HG03066 (cell line): ENCODE measurements around the gene GYPC.
"Not testable (repeated sequence)": the region's sequence is repeated elsewhere in the genome, so short reads cannot be mapped to it uniquely, and the experiment has no call there.

Experiments used
- ATAC-seq: cut with Tn5 transposase; IDR thresholded peaks from one replicate; pipeline ENCODE4 v1.9.1; 2021; ENCODE audit warnings: low read depth; ENCODE audit not compliant: unreplicated experiment

Gene GYPC, protein sequence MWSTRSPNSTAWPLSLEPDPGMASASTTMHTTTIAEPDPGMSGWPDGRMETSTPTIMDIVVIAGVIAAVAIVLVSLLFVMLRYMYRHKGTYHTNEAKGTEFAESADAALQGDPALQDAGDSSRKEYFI

DNA sequence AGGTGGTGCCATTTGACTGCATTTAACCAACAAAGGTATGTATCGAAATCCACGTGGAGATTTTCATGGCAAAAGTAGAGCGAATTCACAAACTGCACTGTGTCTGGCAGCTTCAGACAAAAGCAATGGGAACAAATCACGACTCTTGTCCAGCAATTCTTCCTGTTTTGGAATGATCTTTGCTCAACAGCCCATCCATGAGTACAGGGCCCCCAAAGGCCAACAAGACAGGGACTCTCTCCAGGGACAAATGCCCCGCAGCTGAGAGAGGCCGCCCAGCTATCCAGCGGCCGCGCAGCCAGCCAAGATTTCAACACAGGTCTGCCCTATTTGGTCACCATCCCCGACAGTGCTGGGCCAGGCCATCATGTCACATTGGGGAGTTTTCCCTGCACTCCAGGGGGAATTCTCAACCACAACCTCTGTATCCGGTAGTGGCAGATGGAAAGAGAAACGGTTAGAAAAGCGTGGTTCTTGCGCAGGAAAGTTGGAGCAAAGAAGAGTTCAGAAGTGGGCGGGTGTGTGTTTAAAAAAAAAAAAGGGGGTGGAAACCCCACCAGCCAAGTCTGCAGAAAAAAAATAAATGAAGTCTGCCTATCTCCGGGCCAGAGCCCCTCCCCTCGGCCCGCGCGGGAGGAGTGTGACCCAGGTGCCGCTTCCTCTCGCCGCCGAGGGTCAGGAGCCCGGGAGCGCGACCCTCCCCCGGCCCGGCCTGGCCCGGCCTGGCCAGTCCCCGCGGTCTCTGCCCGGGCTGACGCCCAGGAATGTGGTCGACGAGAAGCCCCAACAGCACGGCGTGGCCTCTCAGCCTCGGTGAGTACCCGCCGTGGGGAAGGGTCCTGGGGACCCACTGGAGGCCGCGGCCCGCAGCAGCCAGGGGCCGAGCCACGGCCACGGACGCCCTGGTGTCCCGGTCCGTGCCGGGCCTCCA lies at the start of gene GYPC:
Gene GYPC, plus strand, starts transcription at position 659 of the 931 bp plus-strand sequence. Its CDS starts 106 bp downstream, at position 765.
- ATAC-seq: peak; percentile 31

DNA sequence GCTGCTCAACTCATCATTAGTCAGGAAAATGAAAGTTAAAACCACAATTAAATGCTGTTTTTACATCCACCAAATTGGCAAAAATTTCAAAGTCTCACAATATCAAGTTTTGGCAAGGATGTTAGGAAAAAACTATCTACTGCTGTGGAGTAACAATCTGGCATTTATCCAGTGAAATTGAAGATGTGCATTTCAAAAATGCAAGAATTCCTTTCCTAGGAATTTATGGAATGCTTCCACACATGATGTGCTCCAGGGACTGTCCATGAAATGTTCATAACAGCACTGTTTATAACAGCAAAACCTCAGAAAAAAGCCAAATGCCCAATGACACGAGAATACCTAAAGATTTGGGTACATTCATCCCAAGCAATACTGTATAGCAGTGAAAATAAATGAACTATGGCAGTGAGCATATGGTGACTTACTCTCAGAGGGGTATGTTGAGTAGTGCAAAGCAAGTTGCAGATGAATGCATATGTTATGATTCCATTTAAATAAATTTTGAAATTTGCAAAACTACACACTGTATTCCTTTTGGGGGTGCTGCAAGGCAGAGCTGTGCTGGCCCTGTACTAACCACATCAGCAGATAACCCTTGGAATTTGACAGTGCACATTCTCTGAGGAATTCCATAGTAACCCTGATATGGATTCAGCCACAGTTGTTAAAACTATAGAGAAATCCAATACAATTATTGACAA lies 41.3 kb upstream of the GYPC start:
- ATAC-seq: no peak

DNA sequence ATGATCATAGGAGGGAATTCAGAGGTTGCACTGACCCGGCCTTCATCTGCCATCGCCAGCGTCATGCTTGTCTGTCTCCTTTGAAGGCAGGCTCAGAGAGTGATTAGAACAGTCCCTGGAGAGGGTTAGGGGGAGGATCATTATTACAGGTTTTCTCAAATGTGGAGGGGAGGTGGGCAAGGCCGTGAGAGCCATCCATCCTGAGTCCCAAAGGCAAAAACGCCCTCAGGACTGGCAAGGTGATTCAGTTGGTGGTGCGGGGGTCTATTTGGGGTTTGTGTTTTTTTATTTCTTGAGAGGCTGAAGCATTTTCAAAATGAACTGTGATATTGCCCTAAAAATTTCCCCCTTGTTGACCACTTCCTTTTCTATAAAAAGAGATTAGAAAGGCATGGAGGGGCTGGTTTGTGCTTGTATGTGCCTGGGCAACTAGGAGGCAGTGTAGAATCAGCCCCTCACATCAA lies 39.3 kb upstream of the GYPC start:
- ATAC-seq: no peak

DNA sequence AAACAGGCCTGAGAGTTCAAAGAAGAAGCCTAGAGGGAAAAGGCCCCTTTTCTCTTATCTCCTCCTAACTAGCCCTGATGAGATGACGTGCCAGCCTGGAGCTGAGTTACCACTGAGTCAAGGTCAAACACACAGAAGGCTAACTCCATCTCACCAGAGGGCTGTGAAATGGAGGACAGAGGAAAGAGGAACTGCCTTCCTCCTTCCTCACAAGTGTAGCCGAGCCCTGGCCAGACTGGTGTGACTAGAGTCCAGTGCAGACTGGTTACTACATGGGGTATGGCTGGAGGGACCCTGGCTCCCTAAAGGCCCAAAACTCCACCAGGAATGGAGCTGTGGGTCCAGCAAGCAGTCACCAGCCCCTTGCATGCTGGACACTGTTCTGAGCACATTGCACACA lies 35.7 kb upstream of the GYPC start:
- no peak for ATAC-seq

DNA sequence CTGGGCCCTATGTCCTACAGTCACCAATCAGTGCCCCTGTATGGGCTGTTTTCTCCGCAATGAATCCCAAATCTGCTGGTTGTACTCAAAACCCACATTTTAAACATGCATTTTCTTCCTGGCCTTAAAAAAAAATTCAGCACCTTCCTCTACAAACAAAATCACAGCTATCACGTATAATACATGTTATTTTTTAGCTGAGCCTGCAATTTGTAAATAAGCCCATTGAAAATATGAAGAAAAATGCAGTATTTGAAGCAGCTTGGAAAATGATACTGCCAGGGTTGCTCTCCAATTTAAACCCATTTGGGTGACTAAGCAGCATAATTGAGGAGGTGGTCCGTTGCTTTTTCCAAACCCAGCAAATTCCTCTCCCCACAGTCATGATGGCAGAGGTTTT lies 33.0 kb upstream of the GYPC start:
- ATAC-seq: no peak

DNA sequence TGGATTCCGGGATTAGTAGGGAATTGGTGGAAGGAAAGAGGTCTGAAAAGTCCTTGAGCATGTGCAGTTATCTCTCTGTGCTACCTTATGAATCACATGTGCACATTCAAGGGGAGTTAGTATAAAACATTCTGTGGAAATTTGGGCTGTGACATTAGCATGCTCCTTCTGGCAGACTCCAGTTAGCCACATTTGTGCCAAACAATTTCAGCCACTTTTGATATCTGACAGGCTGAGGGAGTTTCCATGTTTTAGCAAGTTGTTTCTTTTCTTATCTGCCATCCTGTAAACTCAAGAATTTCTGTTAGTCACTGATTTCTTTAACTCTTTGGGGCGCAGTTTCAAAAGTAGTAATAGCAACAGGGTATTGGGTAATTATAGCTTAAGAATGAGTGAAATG lies 28.3 kb upstream of the GYPC start:
- no peak for ATAC-seq

DNA sequence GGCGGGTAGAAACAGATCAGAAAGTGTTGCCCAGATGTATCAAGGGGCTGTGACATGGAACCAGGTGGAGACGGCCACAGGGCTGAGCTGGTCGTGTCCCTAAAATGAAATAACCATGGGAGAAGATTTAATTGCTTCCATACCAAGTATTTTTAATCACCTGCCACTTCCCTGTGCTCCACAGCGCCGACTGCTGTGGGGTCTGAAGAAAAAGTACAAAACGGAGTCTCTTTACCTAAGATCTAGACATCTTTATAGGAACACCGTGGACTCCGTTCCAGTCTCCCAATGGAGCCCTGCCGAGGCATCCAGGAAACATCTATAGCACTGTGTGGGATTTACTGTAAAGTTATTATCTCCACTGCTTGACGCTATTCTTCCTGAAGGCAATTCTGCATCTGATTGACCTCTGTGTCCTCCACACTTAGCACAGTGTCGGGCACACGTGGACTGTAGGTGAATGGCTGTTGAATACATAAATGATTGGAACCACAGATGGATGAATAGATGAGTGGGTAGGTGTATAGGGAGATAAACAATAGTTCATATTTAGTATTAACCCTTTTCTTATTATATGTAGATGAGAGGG lies 21.6 kb upstream of the GYPC start:
- ATAC-seq: no peak

DNA sequence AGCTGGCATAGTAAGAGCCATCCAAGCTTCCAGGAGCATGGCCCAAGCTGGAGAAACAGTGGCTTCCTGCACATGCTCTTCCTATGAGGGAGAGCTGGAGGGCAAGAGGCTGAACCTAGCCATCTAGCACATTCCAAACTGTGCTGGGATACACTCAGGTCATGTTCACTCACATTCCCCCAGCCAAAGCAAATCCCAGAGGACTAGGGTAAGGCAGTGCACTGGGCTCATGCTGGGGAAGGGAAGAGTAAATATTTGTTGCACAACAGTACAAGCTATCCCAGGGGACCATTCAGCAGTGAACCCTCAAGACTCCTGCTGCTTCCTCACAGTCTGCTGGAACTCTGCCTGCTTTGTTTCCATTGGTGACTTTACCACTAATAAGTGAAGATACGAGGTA lies 20.7 kb upstream of the GYPC start:
- ATAC-seq: no peak

DNA sequence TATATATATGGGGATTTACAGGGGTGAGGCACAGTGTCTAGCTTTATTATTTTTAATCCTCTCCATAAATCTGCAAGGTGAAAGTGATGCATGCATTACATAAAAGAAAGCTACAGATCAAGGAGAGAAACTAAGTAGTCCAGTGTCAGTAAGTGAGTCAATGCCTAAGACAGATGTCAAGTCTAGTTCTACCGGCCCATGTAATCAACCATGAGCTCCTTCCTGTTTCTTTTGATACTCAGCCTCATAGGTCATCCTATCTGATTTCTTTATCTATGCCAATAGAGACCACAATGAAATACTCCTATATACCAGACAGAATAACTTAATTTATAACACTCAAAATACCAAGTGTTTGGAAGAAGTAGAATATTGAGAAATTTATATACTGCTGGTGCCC lies 20.2 kb upstream of the GYPC start:
- ATAC-seq: no peak

DNA sequence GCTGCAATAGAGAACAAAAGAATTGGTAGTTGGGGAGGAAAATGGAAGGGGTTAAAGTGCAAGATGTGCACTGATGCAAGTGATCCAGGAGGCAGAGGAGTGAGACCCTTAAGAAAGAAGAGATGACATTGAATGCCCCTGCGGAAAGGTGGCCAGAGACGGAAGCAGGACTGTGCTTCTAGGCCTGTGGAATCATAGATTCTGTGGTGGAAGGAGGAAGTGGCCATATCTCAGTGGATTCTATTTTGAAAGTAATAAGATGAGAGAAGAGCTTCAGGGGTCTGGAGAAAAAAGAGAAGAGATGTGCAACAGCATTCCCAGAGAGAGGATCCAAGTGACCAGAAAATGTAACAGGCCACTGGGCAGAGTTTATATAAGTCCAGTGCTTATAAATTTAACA lies 18.6 kb upstream of the GYPC start:
- no peak for ATAC-seq

DNA sequence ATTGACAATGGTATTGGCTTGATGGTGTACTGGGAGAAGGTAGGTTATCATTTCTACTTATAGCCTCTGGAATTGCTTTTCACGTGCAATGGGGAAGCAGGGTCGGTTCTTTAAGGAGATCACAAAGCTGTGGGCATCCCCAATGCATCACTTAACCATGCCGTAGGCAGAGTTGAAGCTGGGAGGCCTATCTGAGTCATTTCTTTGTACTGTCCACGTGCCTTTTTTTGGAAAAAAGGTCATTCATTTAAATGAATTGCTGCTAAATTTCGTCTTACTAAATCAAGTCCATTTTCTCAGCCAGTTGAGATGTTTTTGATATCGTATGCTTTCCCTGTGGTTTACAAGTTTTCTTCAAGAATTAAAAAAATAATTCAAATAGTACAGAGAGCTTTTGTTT lies 17.2 kb upstream of the GYPC start:
- no peak for ATAC-seq

DNA sequence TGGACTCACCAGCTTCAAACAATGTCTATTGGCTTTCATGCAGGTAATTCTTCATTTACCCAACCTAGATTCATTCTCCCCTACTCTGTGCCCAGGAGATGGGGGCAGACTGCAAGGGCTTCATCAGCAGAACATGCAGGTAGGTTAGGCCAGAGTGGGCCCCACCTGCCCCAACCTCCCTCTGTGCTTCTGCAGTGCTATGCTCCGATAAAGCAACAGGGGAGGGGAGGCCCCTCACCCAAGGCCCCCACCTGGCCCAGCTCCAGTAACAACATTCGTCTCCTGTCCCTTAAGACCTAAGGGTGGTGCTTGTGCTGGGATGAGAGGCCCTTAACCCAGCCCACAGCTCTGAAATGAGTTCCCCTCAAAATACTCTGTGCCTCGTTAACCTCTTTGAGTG lies 16.7 kb upstream of the GYPC start:
- ATAC-seq: no peak

DNA sequence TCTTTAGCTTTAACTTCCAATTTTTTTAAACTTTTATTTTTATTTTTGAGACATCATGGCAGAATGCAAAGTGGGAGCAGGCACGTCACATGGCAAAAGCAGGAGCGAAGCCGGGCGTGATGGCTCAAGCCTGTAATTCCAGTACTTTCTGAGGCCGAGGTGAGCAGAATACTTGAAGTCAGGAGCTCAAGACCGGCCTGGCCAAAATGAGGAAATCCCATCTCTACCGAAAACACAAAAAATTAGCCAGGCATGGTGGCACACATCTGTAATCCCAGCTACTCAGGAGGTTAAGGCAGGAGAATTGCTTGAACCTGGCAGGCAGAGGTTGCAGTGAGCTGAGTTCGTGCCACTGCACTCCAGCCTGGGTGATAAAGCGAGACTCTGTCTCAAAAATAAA lies 14.7 kb upstream of the GYPC start:
- not testable (repeated sequence) for ATAC-seq

DNA sequence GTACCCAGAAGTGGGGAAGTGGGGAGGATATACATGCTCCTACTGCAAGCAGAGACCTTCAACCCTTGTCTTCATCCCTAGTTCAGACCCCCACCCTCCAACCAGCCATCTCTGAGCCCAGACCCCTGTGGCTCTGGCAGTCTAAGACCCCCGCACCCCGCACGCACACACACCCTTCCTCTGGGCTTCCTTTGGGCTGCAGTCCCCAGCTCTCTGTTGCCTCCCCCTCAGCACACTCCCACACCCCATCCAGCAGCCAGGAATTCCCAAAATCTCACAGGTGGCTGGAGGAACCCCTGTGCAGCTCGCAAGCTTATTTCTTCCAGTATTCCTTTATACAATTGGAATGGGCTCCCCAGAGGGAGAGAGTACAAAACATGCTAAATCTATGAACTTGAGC lies 13.9 kb upstream of the GYPC start:
- ATAC-seq: no peak

DNA sequence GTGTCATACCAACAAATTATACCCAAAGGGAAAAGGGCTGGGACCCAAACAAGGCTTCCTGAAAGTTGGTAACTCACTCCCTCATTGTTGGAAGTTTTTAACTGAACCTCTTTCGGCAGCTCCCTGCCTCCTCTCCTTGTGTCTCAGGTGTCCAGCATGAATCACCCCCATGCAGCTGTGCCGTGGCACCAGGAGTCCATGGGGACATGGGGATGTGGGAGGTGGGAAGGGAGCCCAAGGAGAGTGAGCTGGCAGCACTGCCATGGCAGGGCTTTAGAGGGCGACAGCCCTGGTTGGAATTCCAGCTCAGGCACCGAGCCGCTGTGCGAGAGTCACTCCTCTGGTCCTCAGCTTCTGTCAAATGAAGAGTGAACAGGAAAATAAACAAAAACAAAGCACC lies 12.5 kb upstream of the GYPC start:
- ATAC-seq: no peak

DNA sequence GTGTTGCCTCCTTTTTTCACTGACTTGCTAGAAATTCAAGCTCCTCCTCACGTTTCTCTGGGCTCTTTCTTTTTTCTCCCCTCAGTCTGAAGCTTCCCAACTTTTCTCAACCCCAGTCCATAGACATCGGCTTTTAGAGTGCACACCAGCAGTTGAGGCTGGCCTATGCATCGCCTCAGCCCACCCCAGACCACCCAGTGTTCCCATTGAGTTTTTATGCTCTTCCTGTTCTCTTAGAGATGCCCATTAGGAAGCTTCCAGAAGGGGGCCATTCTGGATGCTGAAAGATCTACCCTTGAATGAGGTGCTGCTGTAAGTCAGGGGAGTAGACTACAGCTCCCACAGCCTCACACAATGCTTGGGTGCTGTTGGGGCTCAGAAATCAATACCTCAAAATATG lies 12.0 kb upstream of the GYPC start:
- no peak for ATAC-seq

DNA sequence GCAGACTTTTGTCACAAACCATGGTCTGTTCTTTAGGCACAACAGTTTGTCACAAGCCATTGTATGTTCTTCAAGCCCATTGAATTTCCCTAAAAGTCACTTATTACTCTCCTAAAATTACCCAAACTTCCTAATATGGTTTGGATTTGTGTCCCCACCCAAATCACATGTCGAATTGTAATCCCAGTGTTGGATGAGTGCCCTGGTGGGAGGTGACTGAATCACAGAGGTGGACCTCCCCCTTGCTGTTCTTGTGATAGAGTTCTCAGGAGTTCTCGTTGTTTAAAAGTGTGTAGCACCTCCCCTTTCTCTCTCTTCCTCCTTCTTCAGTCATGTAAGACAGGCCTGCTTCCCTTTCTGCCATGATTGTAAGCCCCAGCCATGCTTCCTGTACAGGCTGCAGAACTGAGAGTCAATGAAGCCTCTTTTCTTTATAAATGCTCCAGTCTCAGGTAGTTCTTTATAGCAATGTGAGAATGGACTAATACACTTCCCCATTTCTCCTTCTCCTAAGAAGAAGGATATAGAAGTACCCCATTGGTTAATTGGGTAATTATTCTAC lies 11.2 kb upstream of the GYPC start:
- ATAC-seq: peak; percentile 88

DNA sequence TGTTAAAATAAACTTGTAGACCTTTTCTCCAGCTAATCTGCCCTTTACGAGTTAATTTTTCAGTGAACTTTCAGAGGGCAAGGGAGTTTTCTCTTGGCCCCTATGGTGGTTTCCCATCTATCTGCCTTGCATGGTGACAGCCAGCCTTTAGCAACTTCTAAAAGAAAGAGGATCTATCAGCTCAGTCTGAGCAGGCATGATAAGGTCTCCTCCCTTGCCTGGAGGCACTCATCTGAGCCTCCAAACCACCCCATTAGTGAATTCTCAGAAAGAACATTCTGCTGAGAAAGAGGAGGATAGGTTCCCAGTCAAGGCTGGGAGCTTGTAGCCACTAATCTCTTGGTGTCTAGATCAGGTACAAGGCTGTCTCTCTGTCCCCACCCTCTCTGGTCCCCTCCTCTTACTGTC lies 10.7 kb upstream of the GYPC start:
- peak; percentile 22 for ATAC-seq

DNA sequence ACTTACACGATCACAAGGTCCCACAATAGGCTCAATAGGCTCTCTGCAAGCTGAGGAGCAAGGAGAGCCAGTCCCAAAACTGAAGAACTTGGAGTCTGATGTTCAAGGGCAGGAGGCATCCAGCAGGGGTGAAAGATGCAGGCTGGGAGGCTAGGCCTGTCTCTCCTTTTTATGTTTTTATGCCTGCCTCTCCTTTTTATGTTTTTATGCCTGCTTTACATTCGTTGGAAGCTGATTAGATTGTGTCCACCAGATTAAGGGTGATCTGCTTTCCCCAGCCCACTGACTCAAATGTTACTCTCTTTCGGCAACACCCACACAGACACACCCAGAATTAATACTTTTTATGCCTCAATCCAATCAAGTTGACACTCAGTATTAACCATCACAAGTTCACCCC lies 9.9 kb upstream of the GYPC start:
- ATAC-seq: no peak

DNA sequence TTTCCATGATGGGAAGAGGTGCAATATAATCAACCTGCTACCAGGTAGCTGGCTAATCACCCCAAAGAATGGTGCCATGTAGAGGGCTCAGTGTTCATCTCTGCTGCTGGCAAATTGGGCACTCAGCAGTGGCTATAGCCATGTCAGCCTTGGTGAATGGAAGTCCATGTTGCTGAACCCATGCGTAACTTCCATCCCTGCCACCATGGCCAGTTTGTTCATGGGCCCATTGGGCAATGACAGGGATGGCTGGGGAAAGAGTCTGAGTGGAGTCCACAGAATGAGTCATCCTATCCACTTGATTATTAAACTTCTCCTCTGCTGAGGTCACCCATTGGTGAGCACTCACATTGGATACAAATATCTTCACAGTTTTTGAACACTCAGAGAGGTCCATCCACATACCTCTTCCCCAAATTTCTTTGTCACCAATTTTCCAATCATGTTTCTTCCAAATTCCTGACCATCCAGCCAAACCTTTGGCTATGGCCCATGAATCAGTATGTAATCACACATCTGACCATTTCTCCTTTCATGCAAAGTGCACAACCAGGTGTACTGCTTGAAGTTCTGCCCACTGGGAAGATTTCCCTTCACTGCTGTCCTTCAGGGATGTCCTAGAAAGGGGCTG lies 8.1 kb upstream of the GYPC start:
- ATAC-seq: not testable (repeated sequence)
